HepG2 (cell line): ENCODE results near the gene KCNB1. TPM values are rescaled to one million over a fixed set of nuclear protein-coding genes. Genes with fewer than 3 reads are reported as not detected.

Experiments used
- ATAC-seq: fragments of 200-7000 bp; cut with Tn5 transposase; 3 replicates; pipeline ENCODE4 v1.9.1; 2020; ENCODE audit warnings: mild to moderate bottlenecking, moderate library complexity
- BruUV-seq: library from RNA; stranded (reverse); fragments of 400-500 nt; replicated peaks from 2 replicates; lab custom pipeline; 2021; lab: Mats Ljungman, UMichigan
- CTCF ChIA-PET: fragments of 300-600 bp; formaldehyde crosslinking; extraction: SDS; loops from one replicate; lab custom pipeline; 2021; ENCODE audit warnings: low total read pairs, inconsistent platforms, low intra/inter-chr PET ratio; lab: Yijun Ruan, JAX
- POLR2A ChIA-PET: fragments of 350-600 bp; sonication (Branson Sonifier 250); formaldehyde crosslinking; loops from one replicate; lab custom pipeline; 2020; ENCODE audit warnings: antibody characterized with exemption, inconsistent platforms; lab: Yijun Ruan, JAX
- DNase-seq: peaks from one replicate; pipeline ENCODE4 v3.0.0-alpha.2; 2015; ENCODE audit warnings: low spot score
- FAIRE-seq: peaks from 3 replicates; lab custom pipeline; 2011; peaks lifted over from hg19 to GRCh38; lab: Jason Lieb, UNC
- H2AFZ ChIP-seq: one replicate; pipeline ENCODE4 v1.6.1; 2011; ENCODE audit warnings: low read length, inconsistent platforms
- H3K27ac ChIP-seq: fragments of 300-600 bp; 3 replicates; pipeline ENCODE4 v1.8.0; 2011; ENCODE audit warnings: mixed run types, mild to moderate bottlenecking, mixed read lengths, low read length, inconsistent platforms; ENCODE audit not compliant: insufficient read depth; ENCODE audit errors: extremely low read length
- H3K27me3 ChIP-seq, 2 experiments: fragments of 200-600 bp in 1 of 2; 2 replicates in 1 of 2; 3 replicates in 1 of 2; pipeline versions ENCODE4 v1.6.0 to v1.8.0; 2011; ENCODE audit warnings: low read length in 2 of 2, mild to moderate bottlenecking in 2 of 2, moderate library complexity in 2 of 2, inconsistent platforms in 1 of 2; ENCODE audit not compliant: insufficient read depth in 2 of 2, control insufficient read depth in 1 of 2
- H3K36me3 ChIP-seq, 2 experiments: fragments of 200-600 bp in 1 of 2; replicated peaks in 1 of 2; 2 replicates in 1 of 2; 3 replicates in 1 of 2; pipeline versions ENCODE4 v1.5.1 to v1.8.0; 2011; ENCODE audit warnings: low read length in 2 of 2, inconsistent platforms in 1 of 2; ENCODE audit not compliant: insufficient read depth in 2 of 2, control insufficient read depth in 1 of 2
- H3K4me1 ChIP-seq: 2 replicates; pipeline ENCODE4 v1.5.1; 2012; ENCODE audit warnings: low read length, inconsistent platforms; ENCODE audit not compliant: insufficient read depth
- H3K4me2 ChIP-seq: 2 replicates; pipeline ENCODE4 v1.6.0; 2011; ENCODE audit warnings: low read depth, low read length, inconsistent platforms
- H3K4me3 ChIP-seq, 3 experiments: fragments of 200-600 bp in 1 of 3; sonication (generic), shearing (Covaris generic) in 1 of 3; replicated peaks in 1 of 3; 2 replicates each; pipeline ENCODE4 v1.5.1; 2011 to 2016; ENCODE audit warnings: low read length in 3 of 3, inconsistent platforms in 2 of 3, low read depth in 2 of 3, mild to moderate bottlenecking in 2 of 3, control low read depth in 1 of 3, mixed read lengths in 1 of 3; ENCODE audit not compliant: insufficient read depth in 1 of 3
- H3K79me2 ChIP-seq: one replicate; pipeline ENCODE4 v1.6.1; 2011; ENCODE audit warnings: low read length, inconsistent platforms; ENCODE audit not compliant: insufficient read depth
- H3K9ac ChIP-seq: 2 replicates; pipeline ENCODE4 v1.6.0; 2011; ENCODE audit warnings: mild to moderate bottlenecking, low read depth, low read length, inconsistent platforms; ENCODE audit not compliant: insufficient read depth
- H3K9me3 ChIP-seq: 2 replicates; pipeline ENCODE4 v1.5.1; 2012; ENCODE audit warnings: mild to moderate bottlenecking, low read length
- H4K20me1 ChIP-seq: 2 replicates; pipeline ENCODE4 v1.6.0; 2011; ENCODE audit warnings: inconsistent platforms, mild to moderate bottlenecking, low read length, moderate library complexity; ENCODE audit not compliant: insufficient read depth
- EHMT2 ChIP-seq: fragments of 200-600 bp; sonication (generic); IDR thresholded peaks from 2 replicates; pipeline ENCODE4 v1.7.0; 2017; ENCODE audit warnings: antibody characterized with exemption, low read depth, low read length, borderline replicate concordance
- KMT2A ChIP-seq: sonication (generic); formaldehyde crosslinking; IDR thresholded peaks from 2 replicates; pipeline ENCODE4 v1.4.0; 2020; ENCODE audit warnings: missing genetic modification reagents
- PCBP1 ChIP-seq: fragments of 200-400 bp; formaldehyde crosslinking; IDR thresholded peaks from 2 replicates; pipeline ENCODE4 v1.6.1; 2017; ENCODE audit warnings: mild to moderate bottlenecking, low read depth, low read length, borderline replicate concordance
- TBX3 ChIP-seq: fragments of 450-650 bp; IDR thresholded peaks from 2 replicates; pipeline ENCODE4 v1.6.1; 2017; ENCODE audit warnings: antibody characterized with exemption, mild to moderate bottlenecking, inconsistent platforms, borderline replicate concordance
- ZBTB20 ChIP-seq: sonication (generic); formaldehyde crosslinking; IDR thresholded peaks from 2 replicates; pipeline ENCODE4 v1.8.1; 2023; ENCODE audit warnings: missing genetic modification reagents, low read depth, mild to moderate bottlenecking, borderline replicate concordance
- ZNF317 ChIP-seq: sonication (generic); formaldehyde crosslinking; IDR thresholded peaks from 2 replicates; pipeline ENCODE4 v1.5.0; 2020; ENCODE audit warnings: mild to moderate bottlenecking, missing genetic modification reagents
- WGBS: methylation state at CpG from one replicate; pipeline ENCODE4 v1.1.6; 2017; ENCODE audit warnings: low lambda C conversion rate; 5-methylcytosine and 5-hydroxymethylcytosine counted together
- in situ Hi-C: cut with HindIII; loops from 2 replicates; pipeline ENCODE4 v1.10.0; 2017; ENCODE audit warnings: low pct_unique_long_range_greater_than_20kb; ENCODE audit not compliant: extremely low pct_ligation_motif_present
- intact Hi-C: fragments of 100-400 bp; cut with micrococcal nuclease; formaldehyde crosslinking; loops from one replicate; pipeline ENCODE4 v1.10.0; 2022; ENCODE audit not compliant: unreplicated experiment
- polyA plus RNA-seq, 8 experiments: library from polyadenylated mRNA; depleted of rRNA in 3 of 8; stranded (reverse) in 7 of 8; unstranded in 1 of 8; fragments of >200 nt; fragmentation: Illumina TruSeq in 4 of 8; extraction: Trizol in 4 of 8; gene quantifications; 2 replicates each; pipeline versions ENCODE4 v1.2.1 to v1.2.3, GENCODE V29; 2011 to 2016; ENCODE audit warnings: low read depth in 4 of 8, missing spikeins in 1 of 8, mixed read lengths in 1 of 8; ENCODE audit not compliant: insufficient read depth in 1 of 8
- total RNA-seq, 5 experiments: library from RNA; depleted of rRNA; stranded (reverse); fragments of >200 nt; fragmentation: Illumina TruSeq; extraction: Trizol; gene quantifications; 2 replicates each; pipeline ENCODE4 v1.2.3, GENCODE V29; 2016; ENCODE audit warnings: low read depth in 1 of 5
- TF ChIP-seq, protein P1 (sequence below): IDR thresholded peaks from 2 replicates; pipeline ENCODE4 v1.6.1; 2016; ENCODE audit warnings: missing compliant biosample characterization, missing genetic modification reagents, borderline replicate concordance
- TF ChIP-seq, protein P2 (sequence below): sonication (generic); formaldehyde crosslinking; IDR thresholded peaks from 2 replicates; pipeline ENCODE4 v1.8.0; 2022; ENCODE audit warnings: mild to moderate bottlenecking, missing genetic modification reagents; ENCODE audit not compliant: insufficient replicate concordance
- TF ChIP-seq, protein P3 (sequence below), 2 experiments: IDR thresholded peaks; 2 replicates each; pipeline ENCODE4 v1.6.1; 2011 to 2012; ENCODE audit warnings: low read length in 2 of 2, borderline replicate concordance in 1 of 2, low read depth in 1 of 2, mild to moderate bottlenecking in 1 of 2, moderate library complexity in 1 of 2
- TF ChIP-seq, protein P4 (sequence below): sonication (generic); formaldehyde crosslinking; IDR thresholded peaks from 2 replicates; pipeline ENCODE4 v1.5.1; 2020; ENCODE audit warnings: mild to moderate bottlenecking, missing genetic modification reagents, moderate library complexity

The KCNB1 gene
- total and polyA plus RNA-seq, 2 of the 13 experiments (the other 11 are each of a cell fraction or from before 2014, with no cell fraction given), result 0.02 TPM; not detected in 1

DNA sequence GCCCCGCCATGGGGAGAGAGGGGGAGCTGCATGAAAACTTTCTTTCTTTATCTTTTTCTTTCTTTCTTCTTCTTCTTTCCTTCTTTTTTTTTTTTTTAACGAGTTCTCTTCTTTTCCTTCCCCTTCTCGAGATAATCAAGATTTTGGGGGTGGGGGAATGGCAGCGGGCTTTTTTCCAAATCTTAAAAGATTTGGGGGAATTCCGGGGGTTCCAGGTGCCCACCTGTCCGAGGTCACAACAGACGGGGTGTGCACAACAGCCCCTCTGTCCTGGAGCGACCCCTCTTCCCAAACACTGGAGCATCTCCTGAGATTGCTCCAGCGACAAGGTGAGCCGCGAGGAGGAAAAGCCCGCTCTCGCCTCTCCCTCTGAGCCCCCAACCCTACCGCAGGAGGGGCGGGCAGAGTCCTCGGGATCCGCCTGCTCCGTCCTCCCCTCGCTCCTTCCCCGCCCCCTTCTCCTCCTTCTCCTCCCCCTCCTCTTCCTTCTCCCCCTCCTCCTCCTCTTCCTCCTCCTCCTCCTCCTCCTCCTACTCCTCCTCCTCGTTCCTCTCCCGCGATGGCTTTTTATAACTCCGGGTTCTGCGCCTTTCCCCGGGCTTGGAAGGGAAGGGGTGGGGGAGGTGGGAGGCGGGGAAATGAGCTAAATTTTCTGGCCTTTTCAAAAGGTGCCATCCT, 689 bp upstream of the KCNB1 start:
- no peak overlapping the region for H3K9ac ChIP-seq
- 31% methylated on average over 27 of the region's 27 CpGs for WGBS
- intact Hi-C loops (loop anchor here (5.0 kb wide), 1 partner anchor 41 kb away; no protein-coding TSS in a partner anchor), in situ Hi-C loops (loop anchor here (5.0 kb wide), 2 partner anchors 96 to 151 kb away; no protein-coding TSS in a partner anchor)
- DNase-seq, result no peak
- no peak overlapping the region for H3K4me2 ChIP-seq
- BruUV-seq, result no TSS peak
- no peaks in the 10 kb centered on the region for H3K36me3 ChIP-seq
- peaks cover 4 to 36% of the 10 kb centered on the region in 2 experiments; a peak in 3 of 5 replicates for H3K27me3 ChIP-seq
- POLR2A ChIA-PET, result no interaction called here
- no peak for FAIRE-seq
- peaks cover 30% of the 10 kb centered on the region; the same call in 1 of the 2 replicates for H4K20me1 ChIP-seq
- H2AFZ ChIP-seq, result no peak overlapping the region
- no peak for ATAC-seq
- CTCF ChIA-PET, result interaction anchor here (1.4 to 9.6 kb wide), 3 partner anchors 25 to 149 kb away, joined by 4 to 159 read pairs (median 13); no protein-coding TSS in a partner anchor
- H3K27ac ChIP-seq, result no peak overlapping the region
- no peak overlapping the region for H3K4me3 ChIP-seq
- H3K4me1 ChIP-seq, result peaks cover 31% of the 10 kb centered on the region
- H3K79me2 ChIP-seq, result no peaks in the 10 kb centered on the region
- H3K9me3 ChIP-seq, result no peaks in the 10 kb centered on the region
- TF ChIP-seq, protein P1, sequence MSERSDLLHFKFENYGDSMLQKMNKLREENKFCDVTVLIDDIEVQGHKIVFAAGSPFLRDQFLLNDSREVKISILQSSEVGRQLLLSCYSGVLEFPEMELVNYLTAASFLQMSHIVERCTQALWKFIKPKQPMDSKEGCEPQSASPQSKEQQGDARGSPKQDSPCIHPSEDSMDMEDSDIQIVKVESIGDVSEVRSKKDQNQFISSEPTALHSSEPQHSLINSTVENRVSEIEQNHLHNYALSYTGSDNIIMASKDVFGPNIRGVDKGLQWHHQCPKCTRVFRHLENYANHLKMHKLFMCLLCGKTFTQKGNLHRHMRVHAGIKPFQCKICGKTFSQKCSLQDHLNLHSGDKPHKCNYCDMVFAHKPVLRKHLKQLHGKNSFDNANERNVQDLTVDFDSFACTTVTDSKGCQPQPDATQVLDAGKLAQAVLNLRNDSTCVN, result no peak
- TF ChIP-seq ZBTB20 (CRISPR knock-in tag) (0 out of 2 replicates have a peak, but pooled peaks have one; percentile 12), TBX3 (no peak), PCBP1 (peak; percentile 98), KMT2A (CRISPR knock-in tag) (no peak), ZNF317 (CRISPR knock-in tag) (0 out of 2 replicates have a peak, but pooled peaks have one; percentile 1), EHMT2 (peak; percentile 95)
- TF ChIP-seq, protein P2, sequence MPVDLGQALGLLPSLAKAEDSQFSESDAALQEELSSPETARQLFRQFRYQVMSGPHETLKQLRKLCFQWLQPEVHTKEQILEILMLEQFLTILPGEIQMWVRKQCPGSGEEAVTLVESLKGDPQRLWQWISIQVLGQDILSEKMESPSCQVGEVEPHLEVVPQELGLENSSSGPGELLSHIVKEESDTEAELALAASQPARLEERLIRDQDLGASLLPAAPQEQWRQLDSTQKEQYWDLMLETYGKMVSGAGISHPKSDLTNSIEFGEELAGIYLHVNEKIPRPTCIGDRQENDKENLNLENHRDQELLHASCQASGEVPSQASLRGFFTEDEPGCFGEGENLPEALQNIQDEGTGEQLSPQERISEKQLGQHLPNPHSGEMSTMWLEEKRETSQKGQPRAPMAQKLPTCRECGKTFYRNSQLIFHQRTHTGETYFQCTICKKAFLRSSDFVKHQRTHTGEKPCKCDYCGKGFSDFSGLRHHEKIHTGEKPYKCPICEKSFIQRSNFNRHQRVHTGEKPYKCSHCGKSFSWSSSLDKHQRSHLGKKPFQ (CRISPR knock-in tag), result peak; percentile 19
- TF ChIP-seq, protein P3, sequence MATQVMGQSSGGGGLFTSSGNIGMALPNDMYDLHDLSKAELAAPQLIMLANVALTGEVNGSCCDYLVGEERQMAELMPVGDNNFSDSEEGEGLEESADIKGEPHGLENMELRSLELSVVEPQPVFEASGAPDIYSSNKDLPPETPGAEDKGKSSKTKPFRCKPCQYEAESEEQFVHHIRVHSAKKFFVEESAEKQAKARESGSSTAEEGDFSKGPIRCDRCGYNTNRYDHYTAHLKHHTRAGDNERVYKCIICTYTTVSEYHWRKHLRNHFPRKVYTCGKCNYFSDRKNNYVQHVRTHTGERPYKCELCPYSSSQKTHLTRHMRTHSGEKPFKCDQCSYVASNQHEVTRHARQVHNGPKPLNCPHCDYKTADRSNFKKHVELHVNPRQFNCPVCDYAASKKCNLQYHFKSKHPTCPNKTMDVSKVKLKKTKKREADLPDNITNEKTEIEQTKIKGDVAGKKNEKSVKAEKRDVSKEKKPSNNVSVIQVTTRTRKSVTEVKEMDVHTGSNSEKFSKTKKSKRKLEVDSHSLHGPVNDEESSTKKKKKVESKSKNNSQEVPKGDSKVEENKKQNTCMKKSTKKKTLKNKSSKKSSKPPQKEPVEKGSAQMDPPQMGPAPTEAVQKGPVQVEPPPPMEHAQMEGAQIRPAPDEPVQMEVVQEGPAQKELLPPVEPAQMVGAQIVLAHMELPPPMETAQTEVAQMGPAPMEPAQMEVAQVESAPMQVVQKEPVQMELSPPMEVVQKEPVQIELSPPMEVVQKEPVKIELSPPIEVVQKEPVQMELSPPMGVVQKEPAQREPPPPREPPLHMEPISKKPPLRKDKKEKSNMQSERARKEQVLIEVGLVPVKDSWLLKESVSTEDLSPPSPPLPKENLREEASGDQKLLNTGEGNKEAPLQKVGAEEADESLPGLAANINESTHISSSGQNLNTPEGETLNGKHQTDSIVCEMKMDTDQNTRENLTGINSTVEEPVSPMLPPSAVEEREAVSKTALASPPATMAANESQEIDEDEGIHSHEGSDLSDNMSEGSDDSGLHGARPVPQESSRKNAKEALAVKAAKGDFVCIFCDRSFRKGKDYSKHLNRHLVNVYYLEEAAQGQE (IDR thresholded peaks at IDR 0.05; ENCODE audit: borderline replicate concordance in 1 of 2, low read depth in 1 of 2, low read length in 2 of 2), result peak in 1 of 2 experiments; percentile 10; a peak in 2 of 4 replicates
- TF ChIP-seq, protein P4, sequence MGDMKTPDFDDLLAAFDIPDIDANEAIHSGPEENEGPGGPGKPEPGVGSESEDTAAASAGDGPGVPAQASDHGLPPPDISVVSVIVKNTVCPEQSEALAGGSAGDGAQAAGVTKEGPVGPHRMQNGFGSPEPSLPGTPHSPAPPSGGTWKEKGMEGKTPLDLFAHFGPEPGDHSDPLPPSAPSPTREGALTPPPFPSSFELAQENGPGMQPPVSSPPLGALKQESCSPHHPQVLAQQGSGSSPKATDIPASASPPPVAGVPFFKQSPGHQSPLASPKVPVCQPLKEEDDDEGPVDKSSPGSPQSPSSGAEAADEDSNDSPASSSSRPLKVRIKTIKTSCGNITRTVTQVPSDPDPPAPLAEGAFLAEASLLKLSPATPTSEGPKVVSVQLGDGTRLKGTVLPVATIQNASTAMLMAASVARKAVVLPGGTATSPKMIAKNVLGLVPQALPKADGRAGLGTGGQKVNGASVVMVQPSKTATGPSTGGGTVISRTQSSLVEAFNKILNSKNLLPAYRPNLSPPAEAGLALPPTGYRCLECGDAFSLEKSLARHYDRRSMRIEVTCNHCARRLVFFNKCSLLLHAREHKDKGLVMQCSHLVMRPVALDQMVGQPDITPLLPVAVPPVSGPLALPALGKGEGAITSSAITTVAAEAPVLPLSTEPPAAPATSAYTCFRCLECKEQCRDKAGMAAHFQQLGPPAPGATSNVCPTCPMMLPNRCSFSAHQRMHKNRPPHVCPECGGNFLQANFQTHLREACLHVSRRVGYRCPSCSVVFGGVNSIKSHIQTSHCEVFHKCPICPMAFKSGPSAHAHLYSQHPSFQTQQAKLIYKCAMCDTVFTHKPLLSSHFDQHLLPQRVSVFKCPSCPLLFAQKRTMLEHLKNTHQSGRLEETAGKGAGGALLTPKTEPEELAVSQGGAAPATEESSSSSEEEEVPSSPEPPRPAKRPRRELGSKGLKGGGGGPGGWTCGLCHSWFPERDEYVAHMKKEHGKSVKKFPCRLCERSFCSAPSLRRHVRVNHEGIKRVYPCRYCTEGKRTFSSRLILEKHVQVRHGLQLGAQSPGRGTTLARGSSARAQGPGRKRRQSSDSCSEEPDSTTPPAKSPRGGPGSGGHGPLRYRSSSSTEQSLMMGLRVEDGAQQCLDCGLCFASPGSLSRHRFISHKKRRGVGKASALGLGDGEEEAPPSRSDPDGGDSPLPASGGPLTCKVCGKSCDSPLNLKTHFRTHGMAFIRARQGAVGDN (CRISPR knock-in tag), result no peak; the same call in 1 of the 2 replicates
